Heart left ventricle (tissue), 13 donors: ENCODE measurements around the gene ETHE1.

Experiments used
- CTCF ChIP-seq, 12 donors: fragments of 200-600 bp; sonication (generic) in 4 of 12; IDR thresholded peaks; one replicate each; pipeline versions ENCODE4 v1.5.0 to v1.8.0; 2018 to 2022; ENCODE audit warnings: antibody characterized with exemption in 12 of 12, mild to moderate bottlenecking in 5 of 12
- POLR2A ChIP-seq, 2 donors: fragments of 450-650 bp; IDR thresholded peaks; one replicate each; pipeline ENCODE4 v1.6.1; 2017; ENCODE audit warnings: antibody characterized with exemption in 2 of 2, mild to moderate bottlenecking in 2 of 2, moderate library complexity in 2 of 2
- donor health status: ischemic (EF 13 %, LVEDD 7.1; RV severe dilation, severe dysfunction).
- donor health status: DM: no; HTN: yes; CAD: no.
- donor health status: DM: no; HTN: no; CAD: no.
- donor health status: ischemic (EF 25% LVEDD 6.9; RV normal size, moderate dysfunction).
- donor health status: ischemic (EF 25% LVEDD 5.7; RV mildly dilated, moderate dysfunction).
- donor health status: ischemic (EF 35%, LVEDD 5.7; RV mildly dilated, moderate dysfunction).
- donor health status: nonischemic (EF 11% LVEDD 7.7; RV severe dilation, severe dysfunction).
- donor health status: DM: yes; HTN: yes; CAD: no.
- donor health status: PGD.
- donor health status: ischemic (EF 29% LVEDD 5.4; RV normal size, mild dysfunction).
- donor health status: nonischemic (EF 23%, LVEDD 6.1; RV moderate dilation, normal function).

- no peak for TF ChIP-seq CTCF (IDR thresholded peaks at IDR 0.05)
- TF ChIP-seq POLR2A (IDR thresholded peaks at IDR 0.05): no peak
Measured at GRCh38 chr19:43480574-43480973, 46.4 kb downstream of the ETHE1 start.
